ENCODE results near the gene NT5DC1.

Gene NT5DC1

GRCh38 chr6:116251568-116252384 is 151.1 kb downstream of the NT5DC1 start:
- Histone ChIP-seq H3K27ac (ENCODE audit: low read depth in 2 of 2, low read length in 2 of 2) (no peak overlapping the region), H3K9me3 (ENCODE audit: control insufficient read depth in 2 of 2, low read length in 2 of 2) (no peaks in the 10 kb centered on the region), H3K4me3 (ENCODE audit: low read length in 2 of 2) (peak overlapping the region in 1 of 2 donors; percentile 1), H3K36me3 (ENCODE audit: control insufficient read depth in 2 of 2, insufficient read depth in 2 of 2, low read length in 2 of 2) (no peaks in the 10 kb centered on the region), H3K4me1 (ENCODE audit: control insufficient read depth in 2 of 2, insufficient read depth in 2 of 2, low read length in 2 of 2) (peaks cover 19 to 25% of the 10 kb centered on the region in 2 donors), H3K27me3 (ENCODE audit: control insufficient read depth in 2 of 2, insufficient read depth in 2 of 2, low read length in 2 of 2) (no peaks in the 10 kb centered on the region), H3K9ac (ENCODE audit: low read depth in 1 of 2, low read length in 2 of 2) (no peak overlapping the region)

GRCh38 chr6:116253188-116253504 is 152.5 kb downstream of the NT5DC1 start:
- Histone ChIP-seq H3K36me3 (ENCODE audit: control insufficient read depth in 2 of 2, insufficient read depth in 2 of 2, low read length in 2 of 2) (no peaks in the 10 kb centered on the region), H3K27me3 (ENCODE audit: control insufficient read depth in 2 of 2, insufficient read depth in 2 of 2, low read length in 2 of 2) (no peaks in the 10 kb centered on the region), H3K27ac (ENCODE audit: low read depth in 2 of 2, low read length in 2 of 2) (peak overlapping the region in 1 of 2 donors; percentile 80), H3K4me3 (ENCODE audit: low read length in 2 of 2) (peak overlapping the region; percentile 86 to 92), H3K9ac (ENCODE audit: low read depth in 1 of 2, low read length in 2 of 2) (peak overlapping the region; percentile 63 to 87), H3K9me3 (ENCODE audit: control insufficient read depth in 2 of 2, low read length in 2 of 2) (no peaks in the 10 kb centered on the region), H3K4me1 (ENCODE audit: control insufficient read depth in 2 of 2, insufficient read depth in 2 of 2, low read length in 2 of 2) (peaks cover 19 to 25% of the 10 kb centered on the region in 2 donors)

DNA sequence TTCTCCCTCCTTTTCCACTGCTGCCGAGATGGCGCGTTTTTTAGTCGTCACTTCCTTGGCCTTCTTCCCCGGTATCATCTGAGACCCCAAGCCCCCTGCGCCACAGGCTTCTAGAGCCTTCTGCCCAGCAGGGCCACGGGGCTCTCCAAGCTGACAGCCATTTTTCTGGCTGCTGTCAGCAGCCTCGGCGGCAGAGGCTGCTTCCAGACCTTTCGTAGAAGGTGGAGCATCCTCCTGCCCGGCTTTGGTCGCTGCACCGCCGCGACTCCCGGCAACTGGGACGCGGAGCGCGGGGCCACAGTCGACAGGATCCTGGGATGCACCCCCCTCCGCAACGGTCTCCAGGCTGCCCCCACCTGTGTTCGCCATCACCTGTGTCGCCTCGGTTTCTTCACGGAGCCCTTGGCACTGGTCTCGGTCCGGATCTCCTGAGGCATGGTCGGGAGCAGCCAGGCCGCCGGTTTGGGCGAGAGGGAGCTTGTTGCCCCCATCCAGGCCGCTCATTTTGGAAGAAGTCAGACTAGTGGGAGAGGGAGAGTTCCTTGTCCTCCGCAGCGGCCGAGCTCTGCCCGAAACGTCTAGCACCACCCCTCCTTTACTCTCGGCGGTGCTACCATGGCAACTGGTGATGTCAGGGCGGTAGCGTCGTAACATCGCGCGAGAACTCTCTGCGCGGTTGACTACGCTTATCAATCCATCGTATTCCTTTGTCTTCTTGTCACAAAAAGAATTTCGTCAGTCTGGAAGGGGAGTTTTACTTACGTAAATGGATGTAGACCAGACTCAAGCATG is 153.0 kb downstream of the NT5DC1 start, which contains the start of gene TSPYL4:
TSPYL4 (minus strand) TSS at position 571 of the 792 bp plus-strand sequence; CDS start at position 504, 67 bp downstream.
- peaks cover 19 to 25% of the 10 kb centered on the region in 2 donors for H3K4me1 ChIP-seq (ENCODE audit: control insufficient read depth in 2 of 2, insufficient read depth in 2 of 2, low read length in 2 of 2)
- H3K9ac ChIP-seq (ENCODE audit: low read depth in 1 of 2, low read length in 2 of 2) = peak within 1 kb of the TSS; percentile 63 to 87
- H3K27me3 ChIP-seq (ENCODE audit: control insufficient read depth in 2 of 2, insufficient read depth in 2 of 2, low read length in 2 of 2) = no peaks in the 10 kb centered on the region
- H3K9me3 ChIP-seq (ENCODE audit: control insufficient read depth in 2 of 2, low read length in 2 of 2) = no peaks in the 10 kb centered on the region
- peak within 1 kb of the TSS; percentile 86 to 92 for H3K4me3 ChIP-seq (ENCODE audit: low read length in 2 of 2)
- peak within 1 kb of the TSS; percentile 80 to 83 for H3K27ac ChIP-seq (ENCODE audit: low read depth in 2 of 2, low read length in 2 of 2)
- peaks cover 0 to under 1% of the 10 kb centered on the region in 2 donors for H3K36me3 ChIP-seq (ENCODE audit: control insufficient read depth in 2 of 2, insufficient read depth in 2 of 2, low read length in 2 of 2)

GRCh38 chr6:116254297-116255056 is 153.8 kb downstream of the NT5DC1 start:
- Histone ChIP-seq H3K9ac (ENCODE audit: low read depth in 1 of 2, low read length in 2 of 2) (peak overlapping the region; percentile 63 to 87), H3K27me3 (ENCODE audit: control insufficient read depth in 2 of 2, insufficient read depth in 2 of 2, low read length in 2 of 2) (no peaks in the 10 kb centered on the region), H3K9me3 (ENCODE audit: control insufficient read depth in 2 of 2, low read length in 2 of 2) (no peaks in the 10 kb centered on the region), H3K4me1 (ENCODE audit: control insufficient read depth in 2 of 2, insufficient read depth in 2 of 2, low read length in 2 of 2) (peaks cover 19 to 25% of the 10 kb centered on the region in 2 donors), H3K27ac (ENCODE audit: low read depth in 2 of 2, low read length in 2 of 2) (peak overlapping the region; percentile 80 to 83), H3K4me3 (ENCODE audit: low read length in 2 of 2) (peak overlapping the region; percentile 86 to 92), H3K36me3 (ENCODE audit: control insufficient read depth in 2 of 2, insufficient read depth in 2 of 2, low read length in 2 of 2) (peaks cover 0 to 3% of the 10 kb centered on the region in 2 donors)

- H3K4me3 ChIP-seq (ENCODE audit: low read length in 2 of 2) = peak overlapping the region in 1 of 2 donors; percentile 3
Observed at GRCh38 chr6:116255246-116255800, 154.7 kb downstream of the NT5DC1 start.

DNA sequence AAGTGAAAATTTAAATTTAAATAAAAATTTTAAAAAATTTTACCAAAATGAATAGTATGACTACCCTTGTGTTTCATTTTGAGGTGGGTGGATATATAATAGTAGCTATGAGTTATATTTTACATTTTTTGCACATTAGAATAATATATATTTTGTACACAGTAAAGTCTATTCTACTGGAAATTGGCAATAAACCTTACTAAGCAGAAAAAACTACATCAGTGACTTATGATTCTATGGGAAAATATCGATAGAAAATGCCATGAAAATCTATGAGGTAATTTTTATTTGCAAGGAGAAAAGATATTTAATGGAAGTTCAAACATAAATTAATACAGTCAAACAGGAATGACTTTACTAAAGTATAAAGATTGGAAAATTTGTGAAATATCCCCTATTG is 156.0 kb downstream of the NT5DC1 start:
- no peak overlapping the region for H3K27ac ChIP-seq (ENCODE audit: low read depth in 2 of 2, low read length in 2 of 2)
- H3K4me1 ChIP-seq (ENCODE audit: control insufficient read depth in 2 of 2, insufficient read depth in 2 of 2, low read length in 2 of 2) = peaks cover 12 to 14% of the 10 kb centered on the region in 2 donors
- no peak overlapping the region for H3K4me3 ChIP-seq (ENCODE audit: low read length in 2 of 2)
- no peak overlapping the region for H3K9ac ChIP-seq (ENCODE audit: low read depth in 1 of 2, low read length in 2 of 2)
- H3K36me3 ChIP-seq (ENCODE audit: control insufficient read depth in 2 of 2, insufficient read depth in 2 of 2, low read length in 2 of 2) = peaks cover 0 to 3% of the 10 kb centered on the region in 2 donors
- H3K27me3 ChIP-seq (ENCODE audit: control insufficient read depth in 2 of 2, insufficient read depth in 2 of 2, low read length in 2 of 2) = no peaks in the 10 kb centered on the region
- H3K9me3 ChIP-seq (ENCODE audit: control insufficient read depth in 2 of 2, low read length in 2 of 2) = no peaks in the 10 kb centered on the region

More at GRCh38 chr6:116255246-116255800, 154.7 kb downstream of the NT5DC1 start:
- Histone ChIP-seq H3K36me3 (ENCODE audit: control insufficient read depth in 2 of 2, insufficient read depth in 2 of 2, low read length in 2 of 2) (peaks cover 0 to 3% of the 10 kb centered on the region in 2 donors), H3K9ac (ENCODE audit: low read depth in 1 of 2, low read length in 2 of 2) (peak overlapping the region in 1 of 2 donors; percentile 26), H3K27me3 (ENCODE audit: control insufficient read depth in 2 of 2, insufficient read depth in 2 of 2, low read length in 2 of 2) (no peaks in the 10 kb centered on the region), H3K27ac (ENCODE audit: low read depth in 2 of 2, low read length in 2 of 2) (no peak overlapping the region), H3K9me3 (ENCODE audit: control insufficient read depth in 2 of 2, low read length in 2 of 2) (no peaks in the 10 kb centered on the region), H3K4me1 (ENCODE audit: control insufficient read depth in 2 of 2, insufficient read depth in 2 of 2, low read length in 2 of 2) (peaks cover 19 to 24% of the 10 kb centered on the region in 2 donors)

- no peaks in the 10 kb centered on the region for H3K27me3 ChIP-seq (ENCODE audit: control insufficient read depth in 2 of 2, insufficient read depth in 2 of 2, low read length in 2 of 2)
- peaks cover 0 to 3% of the 10 kb centered on the region in 2 donors for H3K36me3 ChIP-seq (ENCODE audit: control insufficient read depth in 2 of 2, insufficient read depth in 2 of 2, low read length in 2 of 2)
- H3K4me1 ChIP-seq (ENCODE audit: control insufficient read depth in 2 of 2, insufficient read depth in 2 of 2, low read length in 2 of 2) = peaks cover 2 to 5% of the 10 kb centered on the region in 2 donors
- no peaks in the 10 kb centered on the region for H3K9me3 ChIP-seq (ENCODE audit: control insufficient read depth in 2 of 2, low read length in 2 of 2)
- H3K4me3 ChIP-seq (ENCODE audit: low read length in 2 of 2) = no peak overlapping the region
- no peak overlapping the region for H3K9ac ChIP-seq (ENCODE audit: low read depth in 1 of 2, low read length in 2 of 2)
- no peak overlapping the region for H3K27ac ChIP-seq (ENCODE audit: low read depth in 2 of 2, low read length in 2 of 2)
Observed at GRCh38 chr6:116258520-116258919, 157.9 kb downstream of the NT5DC1 start.

- H3K9me3 ChIP-seq (ENCODE audit: control insufficient read depth in 2 of 2, low read length in 2 of 2) = no peaks in the 10 kb centered on the region
- H3K9ac ChIP-seq (ENCODE audit: low read depth in 1 of 2, low read length in 2 of 2) = no peak overlapping the region
- no peaks in the 10 kb centered on the region for H3K27me3 ChIP-seq (ENCODE audit: control insufficient read depth in 2 of 2, insufficient read depth in 2 of 2, low read length in 2 of 2)
- peaks cover 8 to 13% of the 10 kb centered on the region in 2 donors for H3K36me3 ChIP-seq (ENCODE audit: control insufficient read depth in 2 of 2, insufficient read depth in 2 of 2, low read length in 2 of 2)
- H3K4me1 ChIP-seq (ENCODE audit: control insufficient read depth in 2 of 2, insufficient read depth in 2 of 2, low read length in 2 of 2) = no peaks in the 10 kb centered on the region
- H3K4me3 ChIP-seq (ENCODE audit: low read length in 2 of 2) = no peak overlapping the region
- no peak overlapping the region for H3K27ac ChIP-seq (ENCODE audit: low read depth in 2 of 2, low read length in 2 of 2)
Observed at GRCh38 chr6:116263353-116263752, 162.7 kb downstream of the NT5DC1 start.

GRCh38 chr6:116265041-116265829 is 164.6 kb downstream of the NT5DC1 start:
- Histone ChIP-seq H3K36me3 (ENCODE audit: control insufficient read depth in 2 of 2, insufficient read depth in 2 of 2, low read length in 2 of 2) (peaks cover 5 to 13% of the 10 kb centered on the region in 2 donors), H3K9me3 (ENCODE audit: control insufficient read depth in 2 of 2, low read length in 2 of 2) (no peaks in the 10 kb centered on the region), H3K9ac (ENCODE audit: low read depth in 1 of 2, low read length in 2 of 2) (no peak overlapping the region), H3K4me1 (ENCODE audit: control insufficient read depth in 2 of 2, insufficient read depth in 2 of 2, low read length in 2 of 2) (no peaks in the 10 kb centered on the region), H3K27ac (ENCODE audit: low read depth in 2 of 2, low read length in 2 of 2) (no peak overlapping the region), H3K4me3 (ENCODE audit: low read length in 2 of 2) (no peak overlapping the region), H3K27me3 (ENCODE audit: control insufficient read depth in 2 of 2, insufficient read depth in 2 of 2, low read length in 2 of 2) (no peaks in the 10 kb centered on the region)

Data from mucosa of rectum (tissue), 2 donors.